ENCODE results near the gene IVNS1ABP. TPM values are rescaled to one million over a fixed set of nuclear protein-coding genes. Genes with fewer than 3 reads are reported as not detected.
A peak's percentile ranks its signal among the peaks of the same experiment; 100 is the strongest.
"Not testable (repeated sequence)": the region's sequence is repeated elsewhere in the genome, so short reads cannot be mapped to it uniquely, and the experiment has no call there.

IVNS1ABP gene
- 101 TPM for total RNA-seq

GRCh38 chr1:185317034-185317885 lies at the start of gene IVNS1ABP:
IVNS1ABP (minus strand) TSS chr1:185317243; CDS start chr1:185309493, 7,750 bp downstream.
- DNase-seq = peak; percentile 97

GRCh38 chr1:185365951-185366350 lies 48.9 kb upstream of the IVNS1ABP start:
- DNase-seq = no peak

- DNase-seq = not testable (repeated sequence)
Observed at GRCh38 chr1:185364528-185364927, 47.5 kb upstream of the IVNS1ABP start.

GRCh38 chr1:185363205-185363604 lies 46.2 kb upstream of the IVNS1ABP start:
- DNase-seq = no peak

GRCh38 chr1:185360714-185361113 lies 43.7 kb upstream of the IVNS1ABP start:
- DNase-seq = no peak

- no peak for DNase-seq
Observed at GRCh38 chr1:185358957-185359356, 41.9 kb upstream of the IVNS1ABP start.

GRCh38 chr1:185355947-185356346 lies 38.9 kb upstream of the IVNS1ABP start:
- no peak for DNase-seq

GRCh38 chr1:185353124-185353523 lies 36.1 kb upstream of the IVNS1ABP start:
- peak; percentile 19 for DNase-seq

- DNase-seq = peak; percentile 68
Observed at GRCh38 chr1:185351734-185352466, 34.9 kb upstream of the IVNS1ABP start.

GRCh38 chr1:185350027-185350442 lies 33.0 kb upstream of the IVNS1ABP start:
- DNase-seq = no peak

GRCh38 chr1:185349556-185349955 lies 32.5 kb upstream of the IVNS1ABP start:
- no peak for DNase-seq

GRCh38 chr1:185348985-185349384 lies 31.9 kb upstream of the IVNS1ABP start:
- no peak for DNase-seq

GRCh38 chr1:185348296-185348695 lies 31.3 kb upstream of the IVNS1ABP start:
- no peak for DNase-seq

- DNase-seq = no peak
Observed at GRCh38 chr1:185345913-185346720, 29.1 kb upstream of the IVNS1ABP start.

GRCh38 chr1:185343306-185343705 lies 26.3 kb upstream of the IVNS1ABP start:
- no peak for DNase-seq

GRCh38 chr1:185342672-185343259 lies 25.7 kb upstream of the IVNS1ABP start:
- DNase-seq = no peak

GRCh38 chr1:185342017-185342416 lies 25.0 kb upstream of the IVNS1ABP start:
- DNase-seq = no peak

GRCh38 chr1:185341196-185341781 lies 24.2 kb upstream of the IVNS1ABP start:
- no peak for DNase-seq

- DNase-seq = no peak
Observed at GRCh38 chr1:185338719-185339622, 21.9 kb upstream of the IVNS1ABP start.

GRCh38 chr1:185337246-185337645 lies 20.2 kb upstream of the IVNS1ABP start:
- DNase-seq = no peak

- no peak for DNase-seq
Observed at GRCh38 chr1:185334182-185334581, 17.1 kb upstream of the IVNS1ABP start.

Data from tongue (tissue), 2 donors.